Endothelial cell of umbilical vein (primary cell): ENCODE measurements around the gene CCDC85C. TPM values are rescaled to one million over a fixed set of nuclear protein-coding genes. Genes with fewer than 3 reads are reported as not detected.

Experiments used
- BruUV-seq: library from RNA; stranded (reverse); fragments of 400-500 nt; replicated peaks from 2 replicates; lab custom pipeline; 2021; lab: Mats Ljungman, UMichigan
- CTCF ChIA-PET: fragments of 300-600, 350-600 bp; sonication (Branson Sonifier 250); formaldehyde crosslinking; loops from one replicate; lab custom pipeline; 2021; ENCODE audit warnings: antibody characterized with exemption, inconsistent platforms; lab: Charles Lee
- POLR2A ChIA-PET: fragments of 300-600, 350-600 bp; sonication (Branson Sonifier 250); formaldehyde crosslinking; loops from one replicate; lab custom pipeline; 2021; ENCODE audit warnings: antibody characterized with exemption, inconsistent platforms; lab: Charles Lee
- DNase-seq: peaks from one replicate; pipeline ENCODE4 v3.0.0-alpha.2; 2011; ENCODE audit warnings: low read depth, low spot score
- FAIRE-seq: peaks from 2 replicates; lab custom pipeline; 2011; peaks lifted over from hg19 to GRCh38; lab: Jason Lieb, UNC
- H2AFZ ChIP-seq: 2 replicates; pipeline ENCODE4 v1.6.0; 2012; ENCODE audit warnings: low read depth, low read length, control low read depth, inconsistent platforms
- H3K27ac ChIP-seq: 2 replicates; pipeline ENCODE4 v1.5.1; 2011; ENCODE audit warnings: low read depth, mild to moderate bottlenecking, control low read depth, low read length, moderate library complexity; ENCODE audit not compliant: insufficient read depth
- H3K27me3 ChIP-seq, 2 experiments: 2 replicates each; pipeline versions ENCODE4 v1.6.0 to v1.6.1; 2011; ENCODE audit warnings: low read length in 2 of 2, mixed read lengths in 1 of 2; ENCODE audit not compliant: control insufficient read depth in 2 of 2, insufficient read depth in 2 of 2
- H3K36me3 ChIP-seq, 2 experiments: 2 replicates in 1 of 2; 3 replicates in 1 of 2; pipeline ENCODE4 v1.5.1; 2011; ENCODE audit warnings: low read length in 2 of 2, mild to moderate bottlenecking in 1 of 2, moderate library complexity in 1 of 2; ENCODE audit not compliant: control insufficient read depth in 2 of 2, insufficient read depth in 2 of 2; ENCODE audit errors: extremely low read depth in 1 of 2
- H3K4me1 ChIP-seq: 3 replicates; pipeline ENCODE4 v1.5.1; 2011; ENCODE audit warnings: mild to moderate bottlenecking, low read length; ENCODE audit not compliant: control insufficient read depth, insufficient read depth; ENCODE audit errors: extremely low read depth
- H3K4me2 ChIP-seq: 2 replicates; pipeline ENCODE4 v1.6.1; 2011; ENCODE audit warnings: low read length, control low read depth, mixed read lengths; ENCODE audit not compliant: insufficient read depth
- H3K4me3 ChIP-seq, 3 experiments: fragments of 200-600 bp in 1 of 3; sonication (generic), shearing (Covaris generic) in 1 of 3; replicated peaks in 1 of 3; 2 replicates each; pipeline ENCODE4 v1.5.1; 2011 to 2016; ENCODE audit warnings: control low read depth in 3 of 3, low read length in 3 of 3, mild to moderate bottlenecking in 2 of 3, inconsistent platforms in 1 of 3, low read depth in 1 of 3, moderate library complexity in 1 of 3; ENCODE audit not compliant: insufficient read depth in 1 of 3
- H3K79me2 ChIP-seq: 2 replicates; pipeline ENCODE4 v1.6.0; 2012; ENCODE audit warnings: low read length, inconsistent platforms; ENCODE audit not compliant: control insufficient read depth, insufficient read depth
- H3K9ac ChIP-seq: replicated peaks from 2 replicates; pipeline ENCODE3; 2011; ENCODE audit warnings: low read length, control low read depth; ENCODE audit not compliant: insufficient read depth; ENCODE audit errors: extremely low read depth
- H3K9me1 ChIP-seq: replicated peaks from 3 replicates; pipeline ENCODE4 v1.6.0; 2011; ENCODE audit warnings: mild to moderate bottlenecking, low read length; ENCODE audit not compliant: control insufficient read depth, insufficient read depth; ENCODE audit errors: extremely low read depth
- H3K9me3 ChIP-seq: replicated peaks from 2 replicates; pipeline ENCODE4 v1.5.1; 2012; ENCODE audit warnings: low read length, inconsistent platforms; ENCODE audit not compliant: control insufficient read depth, insufficient read depth
- H4K20me1 ChIP-seq: replicated peaks from 2 replicates; pipeline ENCODE3; 2011; ENCODE audit warnings: mild to moderate bottlenecking, low read length; ENCODE audit not compliant: control insufficient read depth, insufficient read depth; ENCODE audit errors: extremely low read depth
- FOS ChIP-seq: IDR thresholded peaks from 2 replicates; pipeline ENCODE4 v1.6.1; 2011; ENCODE audit warnings: mild to moderate bottlenecking, low read length, moderate library complexity, borderline replicate concordance; ENCODE audit not compliant: insufficient read depth
- GATA2 ChIP-seq: IDR thresholded peaks from 2 replicates; pipeline ENCODE4 v1.7.0; 2011; ENCODE audit warnings: low read depth, mild to moderate bottlenecking, moderate library complexity, mixed read lengths, low read length; ENCODE audit not compliant: insufficient read length, insufficient read depth
- JUN ChIP-seq: IDR thresholded peaks from 2 replicates; pipeline ENCODE4 v1.6.1; 2011; ENCODE audit warnings: borderline replicate concordance, low read depth; ENCODE audit not compliant: insufficient read length, insufficient read depth
- POLR2AphosphoS5 ChIP-seq: IDR thresholded peaks from 2 replicates; pipeline ENCODE4 v1.6.1; 2012; ENCODE audit warnings: low read depth, mild to moderate bottlenecking, control low read depth, low read length, moderate library complexity; ENCODE audit not compliant: insufficient read depth
- dilution Hi-C: fragments of 300-500 bp; cut with MboI; formaldehyde crosslinking; loops from one replicate; pipeline ENCODE4 v1.15.0; 2019; ENCODE audit warnings: low sequenced_read_pairs; ENCODE audit not compliant: extremely low pct_ligation_motif_present
- intact Hi-C: fragments of 100-400 bp; cut with micrococcal nuclease; formaldehyde crosslinking; loops from one replicate; pipeline ENCODE4 v1.10.0; 2022
- polyA plus RNA-seq, 4 experiments: library from polyadenylated mRNA; depleted of rRNA in 3 of 4; stranded (reverse) in 3 of 4; unstranded in 1 of 4; fragments of >200 nt; gene quantifications; 2 replicates each; pipeline versions ENCODE4 v1.2.1 to v1.2.3, GENCODE V29; 2011 to 2012; ENCODE audit warnings: missing spikeins in 1 of 4
- total RNA-seq: library from RNA; stranded (reverse); gene quantifications from 2 replicates; pipeline ENCODE4 v1.2.3, GENCODE V29; 2021
- TF ChIP-seq, protein P1 (sequence below): IDR thresholded peaks from 2 replicates; pipeline ENCODE4 v1.6.1; 2011; ENCODE audit not compliant: insufficient read depth, insufficient read length

Gene CCDC85C
- total and polyA plus RNA-seq, 2 donors (not counting 3 experiments of a cell fraction or from before 2014, with no cell fraction given): 7.5 to 17.8 TPM

DNA sequence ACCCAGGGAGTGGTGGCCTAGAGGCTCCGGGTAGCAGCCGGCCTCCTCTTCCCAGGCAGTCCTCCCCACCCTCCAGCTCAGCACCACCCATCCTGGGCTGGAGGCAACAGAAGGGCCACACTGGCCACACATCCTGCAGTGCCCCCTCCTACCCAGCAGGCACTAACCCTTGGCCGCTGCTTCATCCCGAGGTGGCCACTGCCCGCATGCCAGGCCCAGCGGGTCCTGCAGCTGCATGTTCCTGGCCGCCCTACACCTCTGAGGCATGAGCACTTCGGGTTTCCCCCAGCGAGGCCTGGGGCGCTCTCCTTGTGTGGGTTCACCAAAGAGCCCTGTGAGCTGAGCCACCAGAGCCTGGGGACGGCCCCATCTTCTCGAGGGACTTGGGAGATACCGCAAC, 61.4 kb downstream of the CCDC85C start:
- TF ChIP-seq JUN: no peak
- H3K9me3 ChIP-seq: no peaks in the 10 kb centered on the region
- H3K9me1 ChIP-seq: no peaks in the 10 kb centered on the region
- no TSS peak for BruUV-seq
- FAIRE-seq: no peak
- H2AFZ ChIP-seq: no peak overlapping the region
- no peaks in the 10 kb centered on the region for H4K20me1 ChIP-seq
- ChIA-PET CTCF (interaction anchor here (1.1 to 1.3 kb wide), 3 partner anchors 10 to 67 kb away, joined by 3 to 4 read pairs (median 3); no protein-coding TSS in a partner anchor), POLR2A (no interaction called here)
- H3K4me1 ChIP-seq: peaks cover 2% of the 10 kb centered on the region
- no peak overlapping the region for H3K27ac ChIP-seq
- H3K36me3 ChIP-seq: no peaks in the 10 kb centered on the region
- H3K4me2 ChIP-seq: no peak overlapping the region
- no peaks in the 10 kb centered on the region for H3K79me2 ChIP-seq
- no peak overlapping the region for H3K4me3 ChIP-seq
- dilution Hi-C loops (no loop called here), intact Hi-C loops (no loop called here)
- DNase-seq: no peak
- H3K9ac ChIP-seq: no peak overlapping the region
- no peaks in the 10 kb centered on the region for H3K27me3 ChIP-seq

DNA sequence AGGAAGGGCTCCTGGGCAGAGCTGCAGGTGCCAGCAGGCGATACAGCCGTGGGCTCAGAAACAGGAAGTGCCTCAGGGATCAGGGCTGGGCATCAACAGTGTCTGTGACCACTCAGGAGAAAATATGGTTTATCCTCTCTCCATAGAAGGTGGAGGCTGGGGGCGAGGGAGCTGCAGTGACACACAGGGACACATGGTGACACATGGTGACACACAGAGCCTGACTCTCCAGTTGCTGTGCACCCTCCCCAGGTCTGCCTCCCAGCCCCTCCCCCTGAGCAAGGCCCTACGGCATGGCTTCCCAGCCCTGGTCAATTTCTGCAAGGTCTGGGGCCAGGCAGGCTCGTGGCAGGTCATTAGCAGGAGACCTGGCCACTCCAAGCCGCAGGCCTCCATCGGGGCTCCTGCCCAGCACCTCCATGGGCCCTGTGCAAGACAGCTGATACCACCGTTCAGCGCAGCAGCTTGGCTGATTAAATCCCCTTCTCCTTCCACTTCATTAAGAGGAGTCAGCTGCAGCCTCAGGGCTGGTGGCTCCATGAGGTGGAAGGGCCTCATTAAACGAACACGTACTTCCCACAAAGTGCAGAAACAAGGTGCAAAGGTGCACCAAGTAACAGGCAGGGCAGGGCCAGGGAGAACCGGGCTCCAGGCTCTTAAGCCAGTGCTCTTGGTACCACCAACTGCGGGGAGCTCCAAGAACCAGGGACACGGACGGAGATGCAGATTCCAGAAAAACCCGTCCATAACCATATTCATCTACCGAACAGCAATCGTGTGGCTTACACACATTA, 62.1 kb downstream of the CCDC85C start:
- no TSS peak for BruUV-seq
- no peak overlapping the region for H3K27ac ChIP-seq
- TF ChIP-seq, protein P1, sequence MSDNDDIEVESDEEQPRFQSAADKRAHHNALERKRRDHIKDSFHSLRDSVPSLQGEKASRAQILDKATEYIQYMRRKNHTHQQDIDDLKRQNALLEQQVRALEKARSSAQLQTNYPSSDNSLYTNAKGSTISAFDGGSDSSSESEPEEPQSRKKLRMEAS: no peak
- TF ChIP-seq FOS: no peak
- TF ChIP-seq POLR2AphosphoS5: no peak
- TF ChIP-seq GATA2: no peak
- no peak for TF ChIP-seq JUN
- H3K9ac ChIP-seq: no peak overlapping the region
- dilution Hi-C loops (no loop called here), intact Hi-C loops (no loop called here)
- no peaks in the 10 kb centered on the region for H3K27me3 ChIP-seq
- POLR2A ChIA-PET: no interaction called here
- H3K4me1 ChIP-seq: peaks cover 2% of the 10 kb centered on the region
- CTCF ChIA-PET: no interaction called here
- H3K4me3 ChIP-seq: no peak overlapping the region
- H3K9me1 ChIP-seq: no peaks in the 10 kb centered on the region
- H3K9me3 ChIP-seq: no peaks in the 10 kb centered on the region
- no peaks in the 10 kb centered on the region for H3K36me3 ChIP-seq
- H4K20me1 ChIP-seq: no peaks in the 10 kb centered on the region
- H2AFZ ChIP-seq: no peak overlapping the region
- H3K79me2 ChIP-seq: no peaks in the 10 kb centered on the region
- DNase-seq (peak; percentile 38), FAIRE-seq (no peak)
- no peak overlapping the region for H3K4me2 ChIP-seq
